Astrocyte of the spinal cord (primary cell): ENCODE measurements around the gene TIPRL.

Experiments
- DNase-seq: peaks from one replicate; pipeline ENCODE4 v3.0.0; 2011; ENCODE audit warnings: low read depth, low spot score
- H3K4me3 ChIP-seq: 2 replicates; pipeline ENCODE4 v1.5.1; 2011; ENCODE audit warnings: low read depth, mild to moderate bottlenecking, low read length, moderate library complexity
- CTCF ChIP-seq: IDR thresholded peaks from 2 replicates; pipeline ENCODE4 v1.5.1; 2012; ENCODE audit warnings: low read depth, mild to moderate bottlenecking, low read length, inconsistent platforms
- in situ Hi-C: cut with HindIII; loops from 2 replicates; pipeline ENCODE4 v1.10.0; 2017; ENCODE audit warnings: low sequenced_read_pairs

TIPRL gene

GRCh38 chr1:168187177-168187576 lies 8.4 kb downstream of the TIPRL start:
- TF ChIP-seq CTCF = no peak
- no peak for DNase-seq
- in situ Hi-C loops = no loop called here
- H3K4me3 ChIP-seq = no peak overlapping the region

- H3K4me3 ChIP-seq = no peak overlapping the region
- no peak for DNase-seq
- TF ChIP-seq CTCF = no peak
- in situ Hi-C loops = no loop called here
These were observed 11.6 kb downstream of the TIPRL start for GRCh38 chr1:168190403-168190802.

GRCh38 chr1:168195199-168196135 lies 16.7 kb downstream of the TIPRL start:
- TF ChIP-seq CTCF = no peak
- no peak overlapping the region for H3K4me3 ChIP-seq

GRCh38 chr1:168199056-168199455 lies 20.3 kb downstream of the TIPRL start:
- H3K4me3 ChIP-seq = no peak overlapping the region
- TF ChIP-seq CTCF = no peak
- in situ Hi-C loops = no loop called here
- DNase-seq = no peak

More at GRCh38 chr1:168195199-168196135, 16.7 kb downstream of the TIPRL start:
- DNase-seq = no peak
- in situ Hi-C loops = no loop called here

- peak; percentile 78 for DNase-seq
- in situ Hi-C loops = no loop called here
These were observed 24.3 kb downstream of the TIPRL start for GRCh38 chr1:168202941-168203654.

More at GRCh38 chr1:168202941-168203654, 24.3 kb downstream of the TIPRL start:
- no peak for TF ChIP-seq CTCF
- H3K4me3 ChIP-seq = no peak overlapping the region
